ENCODE results near the gene HOXC6.

- TF ChIP-seq, protein P1, sequence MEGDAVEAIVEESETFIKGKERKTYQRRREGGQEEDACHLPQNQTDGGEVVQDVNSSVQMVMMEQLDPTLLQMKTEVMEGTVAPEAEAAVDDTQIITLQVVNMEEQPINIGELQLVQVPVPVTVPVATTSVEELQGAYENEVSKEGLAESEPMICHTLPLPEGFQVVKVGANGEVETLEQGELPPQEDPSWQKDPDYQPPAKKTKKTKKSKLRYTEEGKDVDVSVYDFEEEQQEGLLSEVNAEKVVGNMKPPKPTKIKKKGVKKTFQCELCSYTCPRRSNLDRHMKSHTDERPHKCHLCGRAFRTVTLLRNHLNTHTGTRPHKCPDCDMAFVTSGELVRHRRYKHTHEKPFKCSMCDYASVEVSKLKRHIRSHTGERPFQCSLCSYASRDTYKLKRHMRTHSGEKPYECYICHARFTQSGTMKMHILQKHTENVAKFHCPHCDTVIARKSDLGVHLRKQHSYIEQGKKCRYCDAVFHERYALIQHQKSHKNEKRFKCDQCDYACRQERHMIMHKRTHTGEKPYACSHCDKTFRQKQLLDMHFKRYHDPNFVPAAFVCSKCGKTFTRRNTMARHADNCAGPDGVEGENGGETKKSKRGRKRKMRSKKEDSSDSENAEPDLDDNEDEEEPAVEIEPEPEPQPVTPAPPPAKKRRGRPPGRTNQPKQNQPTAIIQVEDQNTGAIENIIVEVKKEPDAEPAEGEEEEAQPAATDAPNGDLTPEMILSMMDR (IDR thresholded peaks at IDR 0.05), result no peak
- no peak for TF ChIP-seq POLR2A (IDR thresholded peaks at IDR 0.05)
Measured at GRCh38 chr12:53981634-53982565, 46.3 kb upstream of the HOXC6 start.
